Kidney (tissue), 14 donors: ENCODE measurements around the gene FKBP11. TPM values are rescaled to one million over a fixed set of nuclear protein-coding genes. Genes with fewer than 3 reads are reported as not detected.
"Not testable (repeated sequence)": the region's sequence is repeated elsewhere in the genome, so short reads cannot be mapped to it uniquely, and the experiment has no call there.

Experiments
- DNase-seq, 5 donors: peaks; one replicate each; pipeline ENCODE4 v3.0.0-alpha.2; 2013 to 2020
- FAIRE-seq: peaks from 2 replicates; lab custom pipeline; 2012; peaks lifted over from hg19 to GRCh38; lab: Jason Lieb, UNC
- H3K27ac ChIP-seq, 2 donors: one replicate each; pipeline ENCODE4 v1.7.0; 2013; ENCODE audit warnings: low read depth in 2 of 2, low read length in 2 of 2, inconsistent platforms in 1 of 2
- H3K27me3 ChIP-seq: one replicate; pipeline ENCODE4 v1.7.1; 2013; ENCODE audit warnings: low read length, inconsistent platforms; ENCODE audit not compliant: control insufficient read depth, insufficient read depth
- H3K36me3 ChIP-seq, 3 donors: one replicate each; pipeline versions ENCODE4 v1.7.0 to v1.7.1; 2013; ENCODE audit warnings: low read length in 3 of 3, control low read depth in 1 of 3, inconsistent platforms in 1 of 3; ENCODE audit not compliant: insufficient read depth in 3 of 3, control insufficient read depth in 2 of 3
- H3K4me1 ChIP-seq, 3 donors: one replicate each; pipeline versions ENCODE4 v1.7.0 to v1.7.1; 2013; ENCODE audit warnings: low read length in 3 of 3, inconsistent platforms in 1 of 3, low read depth in 1 of 3; ENCODE audit not compliant: control insufficient read depth in 2 of 3, insufficient read depth in 2 of 3
- H3K4me3 ChIP-seq, 3 donors: one replicate each; pipeline versions ENCODE4 v1.7.0 to v1.8.1; 2013; ENCODE audit warnings: low read length in 3 of 3, control low read depth in 1 of 3, inconsistent platforms in 1 of 3
- H3K9ac ChIP-seq, 3 donors: one replicate each; pipeline versions ENCODE4 v1.7.0 to v1.7.1; 2013; ENCODE audit warnings: low read length in 3 of 3, control low read depth in 1 of 3, inconsistent platforms in 1 of 3
- H3K9me3 ChIP-seq, 3 donors: one replicate each; pipeline versions ENCODE4 v1.7.0 to v1.7.1; 2013; ENCODE audit warnings: low read length in 3 of 3, control low read depth in 1 of 3, inconsistent platforms in 1 of 3; ENCODE audit not compliant: control insufficient read depth in 2 of 3, insufficient read depth in 1 of 3
- CTCF ChIP-seq: IDR thresholded peaks from 3 replicates; pipeline ENCODE4 v1.5.1; 2012; ENCODE audit warnings: mild to moderate bottlenecking, moderate library complexity, borderline replicate concordance; ENCODE audit not compliant: insufficient read depth; ENCODE audit errors: extremely low read depth
- intact Hi-C: fragments of 100-400 bp; cut with DNase I; formaldehyde crosslinking; loops from one replicate; pipeline ENCODE4 v1.11.1; 2022
- polyA plus RNA-seq: library from polyadenylated mRNA; stranded (reverse); fragments of 350-450 nt; fragmentation: Illumina TruSeq; extraction: RNeasy Lipid Tissue Mini Kit (QIAGEN cat#74804); gene quantifications from one replicate; pipeline ENCODE4 v1.2.3, GENCODE V29; 2014; ENCODE audit warnings: low read depth, low replicate concordance; ENCODE audit not compliant: insufficient read depth
- total RNA-seq: library from RNA; stranded (reverse); fragmentation: NEBNext Ultra II Directional; extraction: Animal tissue kit (Norgen Biotek cat#: 25700); gene quantifications from one replicate; pipeline ENCODE4 v1.2.1, GENCODE V29; 2021
- donor health status: control.
- donor health status: control.
- donor health status: control.
- donor health status: control.
- donor health status: control.
- donor health status: DM: yes; HTN: yes; CAD: no.
- donor health status: Normal renal cell carcinoma (clear cell type).

Gene FKBP11
- total and polyA plus RNA-seq, 2 donors from 2014 or later: 20.1 to 35.3 TPM

- H3K4me3 ChIP-seq: no peak overlapping the region
- no peaks in the 10 kb centered on the region for H3K4me1 ChIP-seq
- H3K27ac ChIP-seq: no peak overlapping the region
- FAIRE-seq (no peak), DNase-seq (no peak)
- TF ChIP-seq CTCF: no peak
- H3K9me3 ChIP-seq: no peaks in the 10 kb centered on the region
- no peaks in the 10 kb centered on the region for H3K36me3 ChIP-seq
- no peak overlapping the region for H3K9ac ChIP-seq
- intact Hi-C loops: no loop called here
- no peaks in the 10 kb centered on the region for H3K27me3 ChIP-seq
Observed at GRCh38 chr12:48910196-48910595, 15.1 kb downstream of the FKBP11 start.

GRCh38 chr12:48909698-48910097 lies 15.6 kb downstream of the FKBP11 start:
- H3K9ac ChIP-seq, H3K27me3 ChIP-seq, FAIRE-seq, DNase-seq, intact Hi-C loops, H3K36me3 ChIP-seq, H3K4me3 ChIP-seq, H3K27ac ChIP-seq, H3K4me1 ChIP-seq, H3K9me3 ChIP-seq: not testable (repeated sequence)

- no peak for TF ChIP-seq CTCF
- H3K9ac ChIP-seq: no peak overlapping the region
- peaks cover 0 to 6% (median 0%) of the 10 kb centered on the region in 3 donors for H3K4me1 ChIP-seq
- no peaks in the 10 kb centered on the region for H3K27me3 ChIP-seq
- FAIRE-seq (no peak), DNase-seq (no peak)
- no peaks in the 10 kb centered on the region for H3K36me3 ChIP-seq
- no peak overlapping the region for H3K27ac ChIP-seq
- intact Hi-C loops: no loop called here
- no peaks in the 10 kb centered on the region for H3K9me3 ChIP-seq
- no peak overlapping the region for H3K4me3 ChIP-seq
Observed at GRCh38 chr12:48907245-48907644, 18.0 kb downstream of the FKBP11 start.

- Histone ChIP-seq H3K9me3 (no peaks in the 10 kb centered on the region), H3K9ac (peak overlapping the region; percentile 37 to 63 (median 63)), H3K4me3 (peak overlapping the region; percentile 74 to 90 (median 77)), H3K36me3 (no peaks in the 10 kb centered on the region), H3K4me1 (peaks cover 0 to 6% (median 0%) of the 10 kb centered on the region in 3 donors), H3K27ac (no peak overlapping the region), H3K27me3 (no peaks in the 10 kb centered on the region)
- FAIRE-seq (no peak), DNase-seq (peak; percentile 90 to 98 (median 94))
- intact Hi-C loops: no loop called here
- peak; percentile 69 for TF ChIP-seq CTCF
Observed at GRCh38 chr12:48903982-48904411, 21.3 kb downstream of the FKBP11 start.
